22Rv1 (cell line): ENCODE results near the gene SLC12A4.

Experiments
- CTCF ChIP-seq: fragments of 450-650 bp; IDR thresholded peaks from 2 replicates; pipeline ENCODE4 v1.5.1; 2017; ENCODE audit warnings: mild to moderate bottlenecking
- ZFX ChIP-seq: fragments of 450-650 bp; IDR thresholded peaks from 2 replicates; pipeline ENCODE4 v1.6.1; 2017; ENCODE audit warnings: antibody characterized with exemption, borderline replicate concordance

GRCh38 chr16:67967958-67968399 is 458 bp downstream of the SLC12A4 start:
- TF ChIP-seq CTCF (no peak), ZFX (no peak)
